Measurements from ENCODE around the gene XRCC4. TPM values are rescaled to one million over a fixed set of nuclear protein-coding genes. Genes with fewer than 3 reads are reported as not detected.
A peak's percentile ranks its signal among the peaks of the same experiment; 100 is the strongest.

XRCC4 gene
- total RNA-seq, 1 experiment from 2014 or later = 10.8 TPM

DNA sequence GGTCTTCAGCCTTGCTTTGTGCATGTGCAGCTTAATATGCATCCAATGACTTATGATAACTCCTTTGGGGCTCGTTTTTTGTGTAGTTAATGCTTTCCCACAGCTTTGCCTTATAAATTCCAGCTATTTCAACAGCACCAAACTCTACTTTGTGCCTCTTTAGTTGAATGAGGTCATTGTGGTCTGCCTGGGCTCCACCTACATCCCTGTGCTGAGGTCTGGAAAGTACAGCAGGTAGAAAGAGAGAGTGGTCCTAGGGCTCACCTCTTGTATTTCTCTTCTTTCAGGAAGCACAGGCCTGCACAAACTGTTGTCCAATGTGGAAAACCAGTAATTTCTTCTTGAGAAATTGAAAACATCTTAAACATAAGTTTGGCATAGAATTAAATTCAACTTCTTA, 167.2 kb downstream of the XRCC4 start:
- no peak overlapping the region for H3K4me2 ChIP-seq (ENCODE audit: insufficient read depth, insufficient read length, low read length)
- no peak overlapping the region for H3K14ac ChIP-seq (ENCODE audit: insufficient read depth, low read length)
- no peak overlapping the region for H2BK15ac ChIP-seq (ENCODE audit: low read depth, low read length)
- Mint-ChIP-seq H3K4me1 (no peaks in the 10 kb centered on the region), H3K27ac (0 out of 7 replicates have a peak overlapping the region, but pooled peaks of 1 of the 3 experiments have one; percentile 34), H3K9me3 (no peaks in the 10 kb centered on the region), H3K27me3 (ENCODE audit: low read depth) (no peaks in the 10 kb centered on the region), H3K36me3 (ENCODE audit: insufficient read depth in 1 of 3, low read depth in 3 of 3) (no peaks in the 10 kb centered on the region; a peak in 1 of 7 replicates), H3K4me3 (no peak overlapping the region)
- no peak overlapping the region for H2BK20ac ChIP-seq (ENCODE audit: low read depth, low read length, poor library complexity, severe bottlenecking)
- no peak overlapping the region for H3K56ac ChIP-seq (ENCODE audit: insufficient read length, low read depth, low read length)
- no peaks in the 10 kb centered on the region for H3K4me1 ChIP-seq (ENCODE audit: insufficient read depth, low read length)
- H3K9me3 ChIP-seq (ENCODE audit: control insufficient read depth, low read depth, low read length) = no peaks in the 10 kb centered on the region
- H3K27ac ChIP-seq (ENCODE audit: insufficient read length, low read depth, low read length) = no peak overlapping the region
- WGBS (ENCODE audit: extremely low coverage, insufficient read length, low lambda C conversion rate) = no CpG with 5 or more reads among the region's 1 CpG
- no peak overlapping the region for H2BK120ac ChIP-seq (ENCODE audit: low read depth, low read length, poor library complexity, severe bottlenecking)
- no peak overlapping the region for H3K4ac ChIP-seq (ENCODE audit: low read depth, low read length)
- H3K23me2 ChIP-seq (ENCODE audit: insufficient read length, low read depth, low read length, poor library complexity, severe bottlenecking) = no peaks in the 10 kb centered on the region
- no peak overlapping the region for H3T11ph ChIP-seq (ENCODE audit: low read length)
- no peak overlapping the region for H3K9ac ChIP-seq (ENCODE audit: extremely low read depth, insufficient read length, low read length)
- H4K8ac ChIP-seq (replicated peaks; ENCODE audit: insufficient read length, low read depth, low read length) = no peak overlapping the region
- H4K91ac ChIP-seq (ENCODE audit: insufficient read length, low read depth, low read length) = no peak overlapping the region
- H3K18ac ChIP-seq (ENCODE audit: insufficient read length, low read depth, low read length) = no peak overlapping the region
- H4K5ac ChIP-seq (ENCODE audit: insufficient read length, low read depth, low read length) = no peak overlapping the region
- H3K79me2 ChIP-seq (ENCODE audit: insufficient read depth, low read length) = no peaks in the 10 kb centered on the region
- no peak overlapping the region for H2BK5ac ChIP-seq (ENCODE audit: insufficient read length, low read length)
- H2AFZ ChIP-seq (ENCODE audit: low read length) = no peak overlapping the region
- H3K79me1 ChIP-seq (ENCODE audit: insufficient read depth, low read depth, low read length, poor library complexity, severe bottlenecking) = no peaks in the 10 kb centered on the region
- TF ChIP-seq CTCF (conservative IDR thresholded peaks at IDR 0.05) = no peak
- no peaks in the 10 kb centered on the region for H3K27me3 ChIP-seq (ENCODE audit: insufficient read depth, low read length)
- no peak overlapping the region for H3K23ac ChIP-seq (ENCODE audit: insufficient read length, low read depth, low read length)
- DNase-seq = no peak
- no peaks in the 10 kb centered on the region for H4K20me1 ChIP-seq (ENCODE audit: control insufficient read depth, insufficient read depth, insufficient read length)
- H2BK12ac ChIP-seq (ENCODE audit: insufficient read length, low read depth, low read length) = no peak overlapping the region
- H2AK5ac ChIP-seq (ENCODE audit: insufficient read length, low read length) = no peak overlapping the region
